CD4-positive, alpha-beta T cell treated with Interleukin-4 for 1 hour (primary cell): ENCODE measurements around the gene CABCOCO1.
A peak's percentile ranks its signal among the peaks of the same experiment; 100 is the strongest.
"Not testable (repeated sequence)": the region's sequence is repeated elsewhere in the genome, so short reads cannot be mapped to it uniquely, and the experiment has no call there.

Experiments
- DNase-seq, 2 donors: peaks; one replicate each; pipeline ENCODE4 v3.0.0-alpha.2; 2020 to 2022

Gene CABCOCO1

DNA sequence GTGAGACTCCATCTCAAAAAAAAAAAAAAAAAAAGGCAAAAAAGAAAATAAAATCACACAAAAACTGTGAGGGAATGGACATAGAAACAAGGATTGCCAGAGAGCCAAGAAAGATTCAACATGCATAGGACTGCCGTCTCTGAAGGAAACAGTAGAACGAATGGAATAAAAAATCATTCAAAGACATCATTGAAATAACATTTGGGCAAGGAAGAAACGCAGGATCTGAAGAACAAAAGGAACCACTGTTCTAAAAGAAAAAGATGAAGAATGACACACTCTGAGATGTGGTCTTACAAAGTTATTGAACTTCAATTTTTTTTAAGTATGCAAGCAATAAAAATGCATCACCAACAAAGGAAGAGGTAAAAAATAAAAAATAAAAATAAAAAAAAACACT is 57.2 kb downstream of the CABCOCO1 start:
- DNase-seq = no peak

DNA sequence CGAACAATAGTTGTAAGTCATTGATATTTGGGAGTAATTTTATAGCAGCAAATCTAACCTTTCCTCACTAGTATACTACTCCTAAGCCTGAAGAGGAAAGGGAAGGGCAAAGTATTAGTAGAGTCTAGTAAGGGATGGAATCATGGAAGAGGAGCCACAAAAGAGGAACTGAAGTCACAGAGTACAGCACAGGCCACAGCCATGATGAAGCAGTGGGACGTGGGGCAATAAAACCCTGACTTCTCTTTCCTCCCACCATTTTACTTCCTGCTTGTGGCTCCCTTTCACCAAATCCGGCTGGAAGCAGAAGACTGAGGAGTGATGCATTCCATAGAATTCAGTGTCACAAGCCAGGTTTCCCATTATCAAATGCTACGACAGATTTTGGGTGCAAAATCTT is 58.7 kb downstream of the CABCOCO1 start:
- no peak for DNase-seq

DNA sequence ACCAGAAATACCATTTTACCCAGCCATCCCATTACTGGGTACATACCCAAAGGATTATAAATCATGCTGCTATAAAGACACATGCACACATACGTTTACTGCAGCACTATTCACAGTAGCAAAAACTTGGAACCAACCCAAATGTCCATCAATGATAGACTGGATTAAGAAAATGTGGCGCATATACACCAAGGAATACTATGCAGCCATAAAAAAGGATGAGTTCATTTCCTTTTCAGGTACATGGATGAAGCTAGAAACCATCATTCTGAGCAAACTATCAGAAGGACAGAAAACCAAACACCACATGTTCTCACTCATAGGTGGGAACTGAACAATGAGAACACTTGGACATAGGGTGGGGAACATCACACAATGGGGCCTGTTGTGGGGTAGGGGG is 62.5 kb downstream of the CABCOCO1 start:
- not testable (repeated sequence) for DNase-seq

DNA sequence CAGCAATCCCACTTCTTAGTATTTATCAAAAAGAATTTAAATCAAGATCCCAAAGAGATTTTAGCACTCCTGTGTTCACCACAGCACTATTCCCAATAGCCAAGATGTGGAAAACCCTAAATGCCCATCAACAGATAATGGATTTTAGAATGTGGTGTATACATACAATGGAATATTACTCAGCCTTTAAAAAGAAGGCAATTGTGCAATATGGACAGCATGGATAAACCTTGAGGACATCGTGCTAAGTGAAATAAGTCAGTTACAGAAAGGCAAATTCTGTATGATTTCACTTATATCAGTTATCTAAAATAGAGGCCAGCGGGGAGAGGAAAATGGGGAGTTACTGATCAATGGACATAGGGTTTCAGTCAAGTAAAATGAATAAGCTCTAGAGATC is 66.9 kb downstream of the CABCOCO1 start:
- DNase-seq = no peak

DNA sequence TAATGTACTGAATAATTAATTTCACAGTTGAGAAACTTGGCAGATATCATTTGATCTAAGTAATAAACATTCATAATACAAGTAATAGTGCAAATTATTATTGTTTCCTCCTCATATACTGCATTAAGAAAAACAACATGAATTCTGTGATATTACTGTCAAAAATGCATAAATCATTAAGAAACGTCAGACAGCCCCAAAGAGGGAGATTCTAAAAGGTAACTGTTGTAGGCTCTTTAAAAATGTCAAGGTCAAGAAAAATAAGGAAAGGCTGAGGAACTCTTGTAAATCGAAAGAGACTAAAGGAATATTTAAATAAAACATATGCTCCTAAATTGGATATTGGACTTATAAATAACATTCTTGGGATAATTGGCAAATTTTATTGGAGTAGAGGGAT is 67.9 kb downstream of the CABCOCO1 start:
- no peak for DNase-seq

DNA sequence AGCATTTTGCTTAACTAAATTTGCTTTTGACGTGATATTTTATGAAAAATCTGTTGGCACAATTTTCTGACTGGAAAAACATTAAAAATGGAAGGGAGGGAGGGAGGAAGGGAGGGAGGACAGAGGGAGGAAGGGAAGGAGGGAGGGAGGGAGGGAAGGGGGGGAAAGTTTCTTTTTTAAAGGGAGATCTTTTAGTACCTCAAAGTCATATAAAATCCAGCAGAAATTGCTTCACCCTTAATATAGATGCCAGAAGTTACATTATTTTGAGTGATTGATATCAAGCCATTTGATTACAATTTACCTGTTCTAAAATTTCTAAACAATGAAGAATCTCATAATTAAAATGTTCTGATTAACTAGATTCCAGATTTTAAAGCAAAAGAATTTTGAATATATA is 68.9 kb downstream of the CABCOCO1 start:
- DNase-seq = no peak

DNA sequence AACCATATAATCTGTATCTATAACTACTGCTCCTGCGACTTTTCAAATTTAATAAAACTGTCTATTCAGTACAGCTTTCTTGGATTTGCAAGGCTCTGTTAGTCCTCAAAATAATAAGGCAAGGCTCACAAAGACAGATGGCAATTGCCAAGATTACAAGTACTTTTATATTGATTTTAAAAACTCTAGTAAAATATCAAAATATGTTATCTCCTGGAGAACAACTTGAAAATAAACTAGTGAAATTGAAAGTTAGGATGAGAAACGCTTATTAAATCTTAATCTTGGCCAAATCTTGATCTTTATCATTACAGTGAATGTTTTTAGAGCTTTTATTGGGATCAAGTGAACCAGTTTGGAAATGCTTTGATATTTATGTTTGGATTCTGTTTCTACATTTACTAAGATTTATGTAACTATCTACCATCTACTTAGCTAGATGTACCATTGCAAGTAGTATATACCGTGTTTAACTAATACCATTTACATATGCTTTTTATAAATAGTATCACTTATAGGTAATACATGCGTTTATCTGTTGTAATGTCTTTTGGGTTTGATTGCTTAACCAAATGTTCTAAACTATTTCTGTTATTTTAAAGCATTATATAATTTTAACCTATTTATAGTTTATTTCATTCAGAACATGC is 70.0 kb downstream of the CABCOCO1 start:
- no peak for DNase-seq

DNA sequence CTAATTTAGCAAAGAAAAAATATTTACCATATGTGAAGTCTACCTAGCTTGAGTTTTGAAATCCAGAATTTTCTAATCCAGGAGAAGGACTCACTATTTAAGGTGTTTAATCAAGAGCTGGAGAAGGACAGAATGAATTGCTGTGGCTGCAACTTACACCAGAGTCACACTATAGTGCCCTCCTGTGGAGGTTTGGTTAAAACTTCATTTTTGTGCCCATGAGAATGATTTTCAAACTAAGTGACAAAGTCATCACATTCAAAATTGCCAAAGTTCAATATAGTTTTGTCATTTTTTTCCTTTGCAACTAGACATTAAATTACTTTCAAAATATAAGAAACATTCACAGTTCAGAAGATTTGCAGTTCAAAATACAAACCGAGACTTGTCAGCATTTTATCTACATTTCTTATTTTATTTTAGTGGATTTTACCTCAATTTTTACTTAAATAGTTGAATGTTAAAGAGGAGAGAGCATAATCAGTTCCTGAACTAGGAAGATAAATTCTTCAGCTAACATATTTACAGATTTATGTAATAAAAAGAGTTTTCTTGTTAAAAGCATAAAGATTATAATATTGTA is 70.7 kb downstream of the CABCOCO1 start:
- peak in 1 of 2 donors; percentile 23 for DNase-seq

DNA sequence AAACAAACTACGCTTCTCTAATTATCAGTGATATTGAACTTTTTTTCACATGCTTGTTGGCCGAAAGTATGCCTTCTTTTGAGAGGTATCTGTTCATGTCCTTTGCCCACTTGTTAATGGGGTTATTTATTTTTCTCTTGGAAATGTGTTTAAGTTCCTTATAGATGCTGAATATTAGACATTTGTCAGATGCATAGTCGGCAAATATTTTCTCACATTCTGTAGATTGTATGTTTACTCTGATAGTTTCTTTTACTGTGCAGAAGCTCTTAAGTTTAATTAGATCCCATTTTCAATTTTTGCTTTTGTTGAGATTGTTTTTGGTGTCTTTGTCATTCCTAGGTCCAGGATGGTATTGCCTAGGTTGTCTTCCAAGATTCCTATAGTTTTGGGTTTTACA is 73.2 kb downstream of the CABCOCO1 start:
- DNase-seq = no peak

DNA sequence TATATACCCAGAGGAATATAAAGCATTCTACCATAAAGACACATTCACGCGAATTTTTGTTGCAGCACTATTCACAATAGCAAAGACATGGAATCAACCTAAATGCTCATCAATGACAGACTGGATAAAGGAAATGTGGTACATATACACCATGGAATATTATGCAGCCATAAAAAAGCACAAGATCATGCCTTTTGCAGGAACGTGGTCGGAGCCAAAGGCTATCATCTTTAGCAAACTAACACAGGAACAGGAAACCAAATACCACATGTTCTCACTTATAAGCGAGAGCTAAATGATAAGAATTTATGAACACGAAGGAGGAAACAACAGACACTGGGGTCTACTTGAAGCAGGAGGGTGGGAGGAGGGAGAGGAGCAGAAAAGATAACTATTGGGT is 74.7 kb downstream of the CABCOCO1 start:
- not testable (repeated sequence) for DNase-seq

DNA sequence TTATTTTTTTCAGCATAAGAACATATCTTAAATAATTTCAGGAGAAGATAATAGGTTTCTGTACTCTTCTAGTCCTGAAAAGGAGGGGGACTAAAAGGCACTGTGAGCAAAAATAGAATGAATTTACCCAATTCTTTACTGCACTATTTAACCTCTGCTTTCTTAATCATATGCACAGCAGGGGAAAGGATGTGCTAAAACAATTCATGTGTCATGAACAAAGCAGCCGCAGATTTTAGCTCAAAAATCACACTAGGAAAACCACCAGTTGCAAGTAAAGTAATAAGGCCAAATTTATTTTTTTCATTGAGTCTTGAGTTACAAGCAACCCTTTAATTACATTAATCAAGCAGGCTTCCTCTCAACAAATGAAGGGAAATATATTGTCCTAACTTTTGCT is 80.1 kb downstream of the CABCOCO1 start:
- DNase-seq = no peak

DNA sequence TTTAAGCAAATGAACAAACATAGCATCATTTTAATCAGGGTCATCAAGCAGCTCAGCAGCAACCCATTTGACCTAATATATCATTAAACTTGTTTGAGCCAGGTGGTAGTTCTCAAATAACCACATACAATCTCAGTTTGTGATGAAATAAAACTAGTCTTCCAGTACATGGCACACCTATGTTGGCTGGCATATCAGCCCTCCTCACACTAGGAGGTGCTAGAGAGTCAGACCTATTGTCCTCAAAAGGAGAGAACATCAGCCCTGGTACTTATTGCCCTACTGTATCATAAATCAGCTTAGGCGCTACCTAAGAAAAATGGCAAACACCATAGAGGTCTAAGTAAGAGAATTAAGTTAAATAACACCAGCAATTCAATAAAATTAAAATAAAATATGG is 81.7 kb downstream of the CABCOCO1 start:
- no peak for DNase-seq

DNA sequence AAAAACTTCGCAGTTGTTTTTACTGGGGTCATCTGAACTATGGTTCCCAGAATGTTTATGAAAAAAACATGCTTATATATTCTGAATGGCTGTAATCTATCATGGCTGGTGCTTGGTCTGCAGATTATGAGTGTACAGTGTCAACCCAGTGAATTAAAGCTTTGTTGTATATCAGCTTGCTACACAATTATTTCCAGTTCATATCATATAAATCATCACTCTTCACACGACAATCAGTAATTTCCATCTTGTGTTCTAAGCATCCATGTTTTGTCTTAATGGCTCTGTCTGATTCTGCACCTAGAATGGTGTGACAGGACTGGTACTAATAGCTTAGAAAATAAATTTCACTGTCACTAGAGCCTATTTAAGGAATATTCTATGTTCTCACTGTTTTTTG is 83.6 kb downstream of the CABCOCO1 start:
- DNase-seq = no peak

DNA sequence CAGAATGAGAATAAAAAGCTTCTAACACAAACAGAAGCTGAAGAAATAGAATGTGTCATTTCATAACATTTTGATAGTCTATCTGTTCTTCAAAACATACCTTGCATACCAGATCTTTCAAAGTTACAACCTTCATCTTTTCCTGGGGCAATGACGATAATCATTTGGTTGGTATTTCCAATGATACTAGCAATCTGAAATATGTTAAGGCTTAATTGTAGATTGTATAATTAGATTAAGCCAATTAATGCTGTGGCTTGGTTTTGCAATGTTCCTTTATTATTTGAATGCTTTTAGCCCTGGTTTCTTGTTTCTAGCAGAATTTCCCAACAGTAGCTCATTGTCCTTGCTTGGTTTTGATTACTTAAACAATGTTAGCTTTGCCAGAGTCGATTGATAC is 84.6 kb downstream of the CABCOCO1 start:
- no peak for DNase-seq

DNA sequence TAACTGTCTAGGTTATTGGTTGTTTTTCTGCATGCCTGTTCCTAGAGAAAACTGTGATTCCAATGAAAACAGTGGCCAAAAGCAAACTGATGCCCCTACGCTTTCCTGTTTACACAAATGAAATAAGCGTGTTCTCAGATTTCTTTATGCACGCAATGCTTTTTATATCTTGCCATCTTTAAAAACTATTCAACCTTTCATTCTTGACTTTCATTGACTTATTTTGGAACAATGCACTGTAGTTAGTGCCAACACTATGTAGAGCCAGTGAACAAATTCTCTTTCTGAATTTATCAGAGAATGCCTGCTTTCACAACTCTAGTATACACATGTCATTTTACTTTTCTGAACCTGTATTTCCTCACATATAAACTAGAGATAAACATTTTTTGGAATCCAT is 86.6 kb downstream of the CABCOCO1 start:
- DNase-seq = no peak

DNA sequence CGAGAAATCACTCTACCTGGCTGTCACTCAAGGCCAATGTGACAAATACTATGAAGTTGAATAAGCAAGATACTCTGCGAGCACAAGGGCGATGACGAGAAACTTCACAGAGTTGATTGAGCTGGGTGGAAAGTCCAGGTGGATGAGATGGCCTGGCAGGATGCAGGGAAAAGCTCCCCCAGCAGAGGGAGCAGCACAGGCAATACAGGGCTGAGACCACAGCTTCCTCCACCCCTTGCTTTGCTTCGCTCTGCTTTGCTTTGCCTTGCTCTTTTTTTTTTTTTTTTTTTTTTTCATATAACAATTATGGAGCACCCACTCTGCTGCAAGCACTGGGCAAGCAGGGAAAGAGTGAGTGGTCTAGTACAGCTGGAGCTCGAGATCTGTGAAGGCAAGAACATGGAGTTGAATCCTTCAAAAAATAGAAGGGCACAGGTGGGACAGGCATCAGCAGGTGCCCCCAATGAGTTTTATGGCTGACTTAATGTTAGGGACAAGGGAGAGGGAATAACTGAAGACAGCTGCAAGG is 88.3 kb downstream of the CABCOCO1 start:
- peak; percentile 74 to 77 for DNase-seq

DNA sequence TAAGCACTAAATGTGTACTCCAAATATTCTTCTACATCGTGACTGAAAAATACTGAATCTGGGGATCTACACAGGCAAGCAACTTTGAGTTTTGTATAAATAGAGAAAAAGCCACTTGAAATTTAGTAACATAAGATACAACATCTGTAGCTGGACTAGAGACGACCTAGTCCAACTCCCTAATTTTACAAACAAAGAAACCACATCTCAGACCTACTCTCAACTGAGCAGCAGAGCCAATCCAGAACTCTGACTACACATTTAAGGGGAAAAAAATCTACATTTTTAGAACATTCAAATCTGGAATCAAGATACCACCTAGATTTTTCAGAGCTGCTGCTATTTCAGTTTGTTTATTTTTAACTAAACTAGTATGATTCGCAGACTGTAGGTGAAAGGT is 88.9 kb downstream of the CABCOCO1 start:
- DNase-seq = no peak

DNA sequence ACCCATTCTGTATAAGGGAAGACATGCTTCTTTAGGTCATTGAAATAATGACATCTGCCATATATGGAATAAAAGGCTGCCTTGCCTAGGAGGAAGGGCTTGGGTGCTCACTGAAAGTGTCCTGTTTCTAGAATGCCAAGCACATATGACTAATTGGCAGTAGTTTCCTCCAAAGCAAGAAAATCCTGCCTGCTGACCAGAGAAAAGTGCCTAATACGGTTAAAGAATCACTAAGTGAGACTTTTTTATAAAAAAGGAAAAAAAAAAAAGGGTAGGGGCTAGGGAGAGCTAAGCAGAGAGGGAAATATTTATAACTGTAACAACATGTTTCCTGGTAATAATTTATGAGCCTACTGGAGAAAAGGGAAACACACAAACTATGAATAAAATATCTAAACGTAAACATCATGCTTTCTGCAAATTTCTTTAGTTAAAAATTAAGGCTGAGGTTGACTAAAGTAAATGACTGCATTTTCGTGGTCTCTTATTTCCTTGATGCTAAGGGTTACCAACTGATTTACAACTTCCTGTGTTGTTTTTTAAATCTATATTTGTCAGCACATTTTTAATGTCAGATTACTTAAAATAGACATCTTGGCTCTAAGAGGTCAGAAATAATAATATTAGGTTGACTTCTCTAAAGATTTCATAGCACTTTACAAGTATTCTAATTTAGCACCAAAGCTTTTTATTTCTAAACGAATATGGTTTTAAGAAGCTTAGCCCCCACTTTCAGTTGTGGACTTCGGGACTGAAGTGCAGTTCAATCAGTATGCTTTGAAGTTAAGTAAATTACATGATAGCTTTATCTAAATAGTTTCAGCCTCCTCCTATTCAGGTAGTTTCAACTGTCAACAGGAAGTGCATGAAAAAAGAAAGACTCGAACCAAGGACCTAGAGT is 89.6 kb downstream of the CABCOCO1 start:
- DNase-seq = peak in 1 of 2 donors; percentile 26

DNA sequence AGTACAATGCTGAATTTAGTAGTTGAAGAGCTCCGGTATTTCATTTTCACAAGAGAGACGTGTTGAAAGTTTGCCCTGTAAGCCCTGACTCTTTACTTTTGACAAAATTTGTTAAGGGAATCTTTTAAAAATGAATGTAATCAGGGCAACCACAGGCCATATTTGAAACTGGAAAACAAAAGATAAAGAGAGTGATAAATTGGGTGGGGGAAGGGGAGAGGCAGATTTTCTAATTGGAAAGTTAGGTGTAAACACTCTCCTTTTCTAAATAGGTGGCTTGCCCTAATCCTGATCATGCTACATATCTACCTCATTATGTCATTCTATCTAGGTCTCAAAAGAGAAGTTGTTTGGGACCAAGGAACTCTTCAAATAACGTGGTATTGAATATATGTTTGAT is 90.7 kb downstream of the CABCOCO1 start:
- no peak for DNase-seq

DNA sequence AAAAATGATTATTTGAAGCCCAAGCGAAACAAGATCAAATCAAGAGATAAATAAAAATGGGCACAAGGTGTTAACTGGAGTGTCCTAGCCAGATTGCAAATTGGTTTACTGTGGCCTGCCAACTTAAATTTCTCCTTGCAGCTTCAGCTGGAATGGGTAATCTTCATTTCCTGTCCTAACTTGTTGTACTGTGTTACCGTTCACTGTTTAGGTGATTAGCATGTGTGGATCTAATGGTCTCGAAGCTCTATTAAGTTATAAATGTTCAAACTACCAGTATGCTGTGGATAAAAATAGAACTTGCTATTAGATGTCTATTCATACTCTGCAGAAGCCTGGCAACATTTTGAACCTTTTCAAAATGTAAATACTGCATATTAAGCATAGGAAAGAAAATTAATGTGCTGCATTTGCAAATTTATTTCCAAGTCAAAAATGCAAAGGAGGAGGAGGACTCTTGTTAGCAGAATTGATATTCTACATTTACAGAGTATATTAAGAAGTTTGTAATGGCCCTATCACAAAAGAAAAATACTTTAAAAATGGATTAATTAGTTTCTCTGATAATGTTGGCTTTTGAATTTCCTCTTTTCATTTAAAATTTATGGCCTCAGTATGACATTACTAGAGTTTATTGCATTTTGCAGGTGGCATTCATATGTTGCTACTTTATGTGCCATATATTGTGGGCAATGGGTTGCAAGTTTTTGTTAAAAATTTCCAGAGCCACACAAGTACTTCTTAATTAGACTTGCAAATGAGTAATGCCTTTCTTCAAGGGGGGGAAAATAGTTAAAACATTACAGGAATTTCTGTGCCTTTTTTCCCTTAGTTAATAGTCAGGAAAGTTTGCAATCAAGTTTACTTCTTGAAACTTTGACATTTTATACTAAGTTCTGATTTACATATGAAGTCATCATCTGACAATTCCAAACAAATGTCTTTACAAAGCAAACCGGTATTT is 92.1 kb downstream of the CABCOCO1 start:
- DNase-seq = no peak

DNA sequence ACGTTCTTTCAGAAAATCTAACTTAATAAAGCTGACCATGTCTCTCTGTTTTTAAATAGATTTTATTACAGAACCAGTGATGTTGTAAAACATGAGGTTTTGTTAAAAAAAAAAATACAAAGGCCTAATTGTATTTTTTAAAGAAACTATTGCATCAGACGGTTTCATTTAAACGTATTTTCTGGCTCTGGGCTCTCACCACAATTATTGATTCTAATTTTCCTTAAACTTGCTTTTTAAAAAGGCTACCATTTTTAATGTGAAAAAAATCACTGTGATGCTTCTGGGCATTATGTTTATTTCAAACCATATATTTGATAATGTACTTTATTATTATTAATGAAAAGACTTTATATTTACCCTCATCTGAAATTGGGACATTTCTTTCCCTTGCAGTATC is 94.3 kb downstream of the CABCOCO1 start:
- no peak for DNase-seq

DNA sequence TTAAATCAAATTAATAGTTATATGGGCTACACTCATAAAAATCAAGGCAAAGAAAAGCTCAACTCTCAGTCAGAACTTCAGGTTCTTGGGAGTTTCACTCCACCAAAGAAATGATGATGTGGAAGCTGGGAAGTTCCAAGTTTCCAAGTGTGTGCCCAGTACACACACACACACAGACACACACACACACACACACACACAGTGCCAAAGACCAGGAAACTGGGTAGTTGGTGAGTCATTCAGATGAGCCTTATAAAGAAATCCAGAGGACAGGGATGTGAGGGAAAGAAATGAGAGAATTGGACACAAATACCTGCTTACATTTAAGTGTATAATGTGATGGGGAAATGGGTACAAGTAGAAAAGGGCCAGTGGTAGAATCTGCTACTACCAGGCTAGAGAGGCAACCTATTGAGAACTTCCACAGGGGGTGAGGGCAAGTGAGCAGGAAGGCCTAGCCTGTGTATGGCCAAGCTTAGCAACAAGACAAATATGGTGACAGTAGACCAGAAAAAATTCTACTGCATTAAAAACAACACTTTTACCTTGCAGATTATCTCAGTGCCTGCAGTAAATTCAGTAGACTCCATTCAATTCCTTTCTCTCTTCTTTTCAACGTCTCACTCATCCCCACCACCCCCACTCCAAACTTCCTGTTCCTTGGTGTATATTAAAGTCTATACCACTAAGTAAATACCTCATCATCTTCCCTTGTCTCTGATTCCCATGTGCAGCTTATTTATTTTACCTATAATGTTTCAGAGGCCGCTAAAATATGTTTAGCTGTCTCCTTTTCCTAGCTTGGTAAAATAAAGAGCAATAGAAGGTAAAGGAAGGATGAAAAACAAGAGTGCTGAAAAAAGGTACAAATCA is 95.0 kb downstream of the CABCOCO1 start:
- DNase-seq = no peak
